Adrenal gland (tissue), 5 donors: ENCODE results near the gene LDB1.

Source experiments
- POLR2A ChIP-seq, 2 donors: fragments of 450-650 bp; IDR thresholded peaks; one replicate each; pipeline ENCODE4 v1.6.1; 2017; ENCODE audit warnings: antibody characterized with exemption in 2 of 2, mild to moderate bottlenecking in 2 of 2, moderate library complexity in 1 of 2
- TF ChIP-seq, protein P1 (sequence below), 6 experiments: fragments of 450-650 bp in 4 of 6; fragments of 200-600 bp in 2 of 6; sonication (generic) in 1 of 6; IDR thresholded peaks; 1 replicate in 5 of 6; 2 replicates in 1 of 6; pipeline versions ENCODE4 v1.5.1 to v1.8.0; 2016 to 2021; ENCODE audit warnings: antibody characterized with exemption in 6 of 6, mild to moderate bottlenecking in 2 of 6, moderate library complexity in 1 of 6
- donor health status: DM: no; HTN: no; CAD: no.

DNA sequence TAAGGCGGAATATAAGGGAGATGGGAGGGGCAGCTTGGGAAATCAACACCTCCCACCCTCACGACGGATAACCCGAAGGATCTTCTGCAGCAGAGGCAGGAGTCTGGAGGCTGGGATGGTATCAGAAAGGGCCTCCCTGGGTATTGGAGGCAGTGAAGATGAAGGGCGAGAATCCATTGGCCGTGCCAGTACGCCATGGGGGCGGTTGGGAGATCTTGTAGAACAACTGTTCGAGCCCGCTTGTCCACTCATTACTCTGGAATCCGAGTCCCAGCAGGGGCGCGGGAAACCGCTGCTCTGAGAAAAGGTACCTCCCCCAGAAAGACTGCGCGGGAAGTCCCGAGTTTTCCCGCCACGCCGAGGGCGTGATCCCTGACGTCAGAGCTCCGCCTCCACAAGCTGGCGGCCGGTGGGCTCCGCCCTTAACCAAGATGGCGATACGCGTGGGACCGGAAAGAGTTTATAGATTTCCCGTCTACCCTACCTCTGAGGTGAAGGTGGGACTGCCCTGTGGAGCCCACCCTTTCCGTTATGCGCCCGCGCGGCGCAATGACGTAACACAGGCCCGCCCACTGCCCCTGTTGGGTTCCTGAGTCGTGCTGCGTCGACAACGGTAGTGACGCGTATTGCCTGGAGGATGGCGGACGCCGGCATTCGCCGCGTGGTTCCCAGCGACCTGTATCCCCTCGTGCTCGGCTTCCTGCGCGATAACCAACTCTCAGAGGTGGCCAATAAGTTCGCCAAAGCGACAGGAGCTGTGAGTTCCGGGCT is 31.8 kb upstream of the LDB1 start, which contains the start of gene NOLC1:
- TF ChIP-seq POLR2A (IDR thresholded peaks at IDR 0.05), result peak; percentile 70 to 79
- TF ChIP-seq, protein P1, sequence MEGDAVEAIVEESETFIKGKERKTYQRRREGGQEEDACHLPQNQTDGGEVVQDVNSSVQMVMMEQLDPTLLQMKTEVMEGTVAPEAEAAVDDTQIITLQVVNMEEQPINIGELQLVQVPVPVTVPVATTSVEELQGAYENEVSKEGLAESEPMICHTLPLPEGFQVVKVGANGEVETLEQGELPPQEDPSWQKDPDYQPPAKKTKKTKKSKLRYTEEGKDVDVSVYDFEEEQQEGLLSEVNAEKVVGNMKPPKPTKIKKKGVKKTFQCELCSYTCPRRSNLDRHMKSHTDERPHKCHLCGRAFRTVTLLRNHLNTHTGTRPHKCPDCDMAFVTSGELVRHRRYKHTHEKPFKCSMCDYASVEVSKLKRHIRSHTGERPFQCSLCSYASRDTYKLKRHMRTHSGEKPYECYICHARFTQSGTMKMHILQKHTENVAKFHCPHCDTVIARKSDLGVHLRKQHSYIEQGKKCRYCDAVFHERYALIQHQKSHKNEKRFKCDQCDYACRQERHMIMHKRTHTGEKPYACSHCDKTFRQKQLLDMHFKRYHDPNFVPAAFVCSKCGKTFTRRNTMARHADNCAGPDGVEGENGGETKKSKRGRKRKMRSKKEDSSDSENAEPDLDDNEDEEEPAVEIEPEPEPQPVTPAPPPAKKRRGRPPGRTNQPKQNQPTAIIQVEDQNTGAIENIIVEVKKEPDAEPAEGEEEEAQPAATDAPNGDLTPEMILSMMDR (IDR thresholded peaks at IDR 0.05), result no peak
